HepG2 (cell line): ENCODE data around the gene DPY19L1. TPM values are rescaled to one million over a fixed set of nuclear protein-coding genes. Genes with fewer than 3 reads are reported as not detected.

Experiments used
- AFF4 ChIP-seq: sonication (generic); formaldehyde crosslinking; IDR thresholded peaks from 2 replicates; pipeline ENCODE4 v1.4.0; 2020; ENCODE audit warnings: missing genetic modification reagents
- EED ChIP-seq: sonication (generic); formaldehyde crosslinking; IDR thresholded peaks from 2 replicates; pipeline ENCODE4 v1.5.0; 2020; ENCODE audit warnings: mild to moderate bottlenecking, missing genetic modification reagents
- HDAC1 ChIP-seq: sonication (generic); formaldehyde crosslinking; IDR thresholded peaks from 2 replicates; pipeline ENCODE4 v1.5.1; 2020; ENCODE audit warnings: mild to moderate bottlenecking, missing genetic modification reagents
- HHEX ChIP-seq: IDR thresholded peaks from 2 replicates; pipeline ENCODE4 v1.6.1; 2016; ENCODE audit warnings: control low read depth
- MATR3 ChIP-seq: sonication (generic); formaldehyde crosslinking; IDR thresholded peaks from 2 replicates; pipeline ENCODE4 v1.4.0; 2020; ENCODE audit warnings: missing genetic modification reagents
- NAIF1 ChIP-seq: sonication (generic); formaldehyde crosslinking; IDR thresholded peaks from 2 replicates; pipeline ENCODE4 v1.5.0; 2020; ENCODE audit warnings: mild to moderate bottlenecking, missing genetic modification reagents, borderline replicate concordance
- PHF21A ChIP-seq: sonication (generic); formaldehyde crosslinking; IDR thresholded peaks from 2 replicates; pipeline ENCODE4 v1.5.0; 2020; ENCODE audit warnings: mild to moderate bottlenecking, missing genetic modification reagents
- POGK ChIP-seq: sonication (generic); formaldehyde crosslinking; conservative IDR thresholded peaks from 2 replicates; pipeline ENCODE4 v1.8.0; 2022; ENCODE audit warnings: mild to moderate bottlenecking, moderate library complexity, missing genetic modification reagents
- ZEB1 ChIP-seq: IDR thresholded peaks from 2 replicates; pipeline ENCODE4 v1.6.1; 2012; ENCODE audit warnings: mild to moderate bottlenecking, low read depth, inconsistent platforms; ENCODE audit not compliant: insufficient replicate concordance
- ZMAT3 ChIP-seq: sonication (generic); formaldehyde crosslinking; conservative IDR thresholded peaks from 2 replicates; pipeline ENCODE4 v1.7.0; 2021; ENCODE audit warnings: missing genetic modification reagents
- ZNF260 ChIP-seq: sonication (generic); formaldehyde crosslinking; IDR thresholded peaks from 2 replicates; pipeline ENCODE4 v1.4.0; 2020; ENCODE audit warnings: missing genetic modification reagents, low read depth, mild to moderate bottlenecking, borderline replicate concordance
- ZNF263 ChIP-seq: sonication (generic); formaldehyde crosslinking; IDR thresholded peaks from 2 replicates; pipeline ENCODE4 v1.4.0; 2020; ENCODE audit warnings: missing genetic modification reagents
- ZNF574 ChIP-seq: sonication (generic); formaldehyde crosslinking; IDR thresholded peaks from 2 replicates; pipeline ENCODE4 v1.4.0; 2020; ENCODE audit warnings: missing genetic modification reagents
- ZNF616 ChIP-seq: sonication (generic); formaldehyde crosslinking; IDR thresholded peaks from 2 replicates; pipeline ENCODE4 v1.5.0; 2020; ENCODE audit warnings: low read depth, mild to moderate bottlenecking, missing genetic modification reagents
- ZSCAN30 ChIP-seq: sonication (generic); formaldehyde crosslinking; IDR thresholded peaks from 2 replicates; pipeline ENCODE4 v1.5.0; 2020; ENCODE audit warnings: mild to moderate bottlenecking, missing genetic modification reagents
- polyA plus RNA-seq, 8 experiments: library from polyadenylated mRNA; depleted of rRNA in 3 of 8; stranded (reverse) in 7 of 8; unstranded in 1 of 8; fragments of >200 nt; fragmentation: Illumina TruSeq in 4 of 8; extraction: Trizol in 4 of 8; gene quantifications; 2 replicates each; pipeline versions ENCODE4 v1.2.1 to v1.2.3, GENCODE V29; 2011 to 2016; ENCODE audit warnings: low read depth in 4 of 8, missing spikeins in 1 of 8, mixed read lengths in 1 of 8; ENCODE audit not compliant: insufficient read depth in 1 of 8
- total RNA-seq, 5 experiments: library from RNA; depleted of rRNA; stranded (reverse); fragments of >200 nt; fragmentation: Illumina TruSeq; extraction: Trizol; gene quantifications; 2 replicates each; pipeline ENCODE4 v1.2.3, GENCODE V29; 2016; ENCODE audit warnings: low read depth in 1 of 5

DPY19L1 gene
- total and polyA plus RNA-seq, 2 of the 13 experiments (the other 11 are each of a cell fraction or from before 2014, with no cell fraction given) = 18.9 to 32.6 TPM

- TF ChIP-seq POGK (CRISPR knock-in tag) = no peak
- TF ChIP-seq ZNF616 (CRISPR knock-in tag) = no peak
- TF ChIP-seq ZSCAN30 (CRISPR knock-in tag) = no peak
- TF ChIP-seq ZNF574 = peak; percentile 37; the same call in 1 of the 2 replicates
- TF ChIP-seq PHF21A (CRISPR knock-in tag) = peak; percentile 54; the same call in 1 of the 2 replicates
- TF ChIP-seq ZNF263 = no peak
- TF ChIP-seq MATR3 = no peak
- TF ChIP-seq ZMAT3 (CRISPR knock-in tag) = peak; percentile 34; the same call in 1 of the 2 replicates
- TF ChIP-seq EED (CRISPR knock-in tag) = 0 out of 2 replicates have a peak, but pooled peaks have one; percentile 51
- no peak for TF ChIP-seq HHEX (CRISPR knock-in tag)
- TF ChIP-seq ZNF260 (CRISPR knock-in tag) = no peak
- no peak for TF ChIP-seq AFF4
- TF ChIP-seq ZEB1 = no peak
- 0 out of 2 replicates have a peak, but pooled peaks have one; percentile 27 for TF ChIP-seq NAIF1 (CRISPR knock-in tag)
- peak; percentile 60 for TF ChIP-seq HDAC1 (CRISPR knock-in tag)
Observed at GRCh38 chr7:35037526-35038341, 449 bp upstream of the DPY19L1 start (continued).
